Right hindlimb (tissue), 1 donor: ENCODE results near the gene IQCF2.
A peak's percentile ranks its signal among the peaks of the same experiment; 100 is the strongest.
"Not testable (repeated sequence)": the region's sequence is repeated elsewhere in the genome, so short reads cannot be mapped to it uniquely, and the experiment has no call there.

Experiments used
- DNase-seq: peaks from one replicate; pipeline ENCODE4 v3.0.0-alpha.2; 2018

The IQCF2 gene

GRCh38 chr3:51860703-51861665 is at the start of gene IQCF2:
TSS of gene IQCF2 (plus strand) at chr3:51861615. CDS start at chr3:51861667, 52 bp downstream.
- DNase-seq: no peak

- DNase-seq: peak; percentile 56
Measured at GRCh38 chr3:51813539-51813938, 47.9 kb upstream of the IQCF2 start.

DNA sequence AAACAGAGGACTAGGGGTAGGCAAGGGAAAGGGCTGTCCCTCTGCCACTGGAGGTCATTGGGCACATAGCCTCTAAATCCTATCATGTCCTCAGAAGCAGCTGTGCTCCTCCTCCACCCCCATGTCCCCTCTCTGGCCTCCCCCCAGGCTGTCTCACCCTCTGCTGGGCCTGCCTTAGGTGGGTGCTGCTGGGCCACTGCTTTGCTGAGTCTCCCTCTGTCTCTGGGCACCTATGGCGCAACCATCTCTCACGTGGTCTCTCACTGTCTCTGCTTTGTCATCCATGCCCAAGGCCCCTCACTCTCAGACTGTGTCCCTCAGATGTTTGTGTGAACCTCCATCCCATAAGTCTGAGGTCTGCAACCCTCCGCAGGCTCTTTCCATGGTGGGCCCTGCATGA is 47.4 kb upstream of the IQCF2 start:
- DNase-seq: no peak

DNA sequence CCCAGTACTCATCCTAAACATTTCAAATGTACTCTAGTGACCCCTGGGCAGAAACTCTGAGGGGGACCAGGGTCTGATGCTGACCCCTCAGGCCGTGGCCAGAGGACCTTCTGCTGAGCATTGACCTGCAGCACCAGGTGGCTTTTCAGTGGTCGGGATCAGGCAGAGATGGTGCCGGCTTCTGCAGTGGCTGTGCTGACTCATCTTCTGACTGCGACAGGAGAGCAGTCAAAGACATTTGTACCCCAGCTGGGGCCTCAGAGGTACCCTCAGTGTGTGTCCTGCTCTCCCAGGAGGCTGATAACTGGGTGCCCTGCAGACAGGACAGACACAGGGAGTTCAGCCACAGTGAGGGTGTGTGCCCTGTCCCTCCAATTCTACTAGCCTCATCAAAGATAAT is 45.8 kb upstream of the IQCF2 start:
- DNase-seq: no peak

GRCh38 chr3:51816723-51817122 is 44.7 kb upstream of the IQCF2 start:
- DNase-seq: no peak

- no peak for DNase-seq
Measured at GRCh38 chr3:51817375-51817774, 44.0 kb upstream of the IQCF2 start.

GRCh38 chr3:51819151-51819550 is 42.3 kb upstream of the IQCF2 start:
- DNase-seq: no peak

GRCh38 chr3:51819709-51820406 is 41.6 kb upstream of the IQCF2 start:
- no peak for DNase-seq

DNA sequence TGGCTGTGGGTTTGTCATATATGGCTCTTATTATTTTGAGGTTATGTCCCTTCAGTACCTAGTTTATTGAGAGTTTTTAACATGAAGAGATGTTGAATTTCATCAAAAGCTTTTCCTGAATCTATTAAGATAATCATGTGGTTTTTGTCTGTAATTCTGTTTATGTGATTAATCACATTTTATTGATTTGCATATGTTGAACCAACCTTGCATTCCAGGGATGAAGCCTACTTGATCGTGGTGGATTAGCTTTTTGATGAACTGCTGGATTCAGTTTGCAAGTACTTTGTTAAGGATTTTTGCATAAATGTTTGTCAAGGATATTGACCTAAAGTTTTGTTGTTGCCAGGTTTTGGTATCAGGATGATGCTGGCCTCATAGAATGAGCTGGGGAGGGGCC is 33.1 kb upstream of the IQCF2 start:
- no peak for DNase-seq

DNA sequence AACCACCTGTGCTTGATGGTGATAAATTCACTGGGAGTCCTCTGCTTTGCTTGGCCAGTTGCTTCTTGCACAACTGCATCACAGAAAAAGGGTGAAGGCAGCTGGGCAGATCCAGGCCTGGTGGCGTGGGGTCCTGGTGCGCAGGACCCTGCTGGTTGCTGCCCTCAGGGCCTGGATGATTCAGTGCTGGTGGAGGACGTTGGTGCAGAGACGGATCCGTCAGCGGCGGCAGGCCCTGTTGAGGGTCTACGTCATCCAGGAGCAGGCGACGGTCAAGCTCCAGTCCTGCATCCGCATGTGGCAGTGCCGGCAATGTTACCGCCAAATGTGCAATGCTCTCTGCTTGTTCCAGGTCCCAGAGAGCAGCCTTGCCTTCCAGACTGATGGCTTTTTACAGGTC is 31.1 kb upstream of the IQCF2 start:
- DNase-seq: no peak

- no peak for DNase-seq
Measured at GRCh38 chr3:51830836-51831385, 30.5 kb upstream of the IQCF2 start.

GRCh38 chr3:51836606-51837005 is 24.8 kb upstream of the IQCF2 start:
- DNase-seq: no peak

- DNase-seq: no peak
Measured at GRCh38 chr3:51845129-51845528, 16.3 kb upstream of the IQCF2 start.

DNA sequence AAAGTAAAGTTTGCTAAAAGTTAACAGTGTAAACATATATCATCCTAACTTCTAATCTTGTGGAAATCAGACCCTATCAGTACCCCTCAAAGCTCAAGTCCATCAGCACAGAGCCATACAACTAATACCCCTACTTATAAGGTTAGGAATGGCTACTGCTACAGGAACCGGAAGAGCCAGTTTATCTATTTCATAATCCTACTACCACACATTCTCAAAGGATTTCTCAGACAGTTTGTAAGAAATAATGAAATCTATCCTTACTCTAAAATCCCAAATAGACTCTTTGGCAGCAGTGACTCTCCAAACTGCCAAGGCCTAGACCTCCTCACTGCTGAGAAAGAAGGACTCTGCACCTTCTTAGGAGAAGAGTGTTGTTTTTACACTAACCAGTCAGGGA is 6.0 kb upstream of the IQCF2 start:
- DNase-seq: not testable (repeated sequence)

DNA sequence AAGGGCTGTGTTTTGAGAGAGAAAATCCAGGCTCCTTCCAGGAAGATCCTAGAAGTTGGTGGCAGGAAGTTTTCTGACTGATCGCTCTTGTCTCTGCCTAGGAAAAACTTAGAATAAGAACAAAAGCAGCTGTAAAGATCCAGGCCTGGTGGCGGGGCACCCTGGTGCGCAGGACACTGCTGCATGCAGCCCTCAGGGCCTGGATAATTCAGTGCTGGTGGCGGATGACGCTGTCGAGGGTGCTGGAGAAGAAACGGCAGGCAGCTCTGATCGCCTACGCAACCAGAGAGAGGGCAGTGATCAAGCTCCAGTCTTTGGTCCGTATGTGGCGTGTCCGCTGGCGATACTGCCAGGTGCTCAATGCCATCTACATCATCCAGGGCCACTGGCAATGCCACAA is 1.5 kb downstream of the IQCF2 start:
- no peak for DNase-seq

DNA sequence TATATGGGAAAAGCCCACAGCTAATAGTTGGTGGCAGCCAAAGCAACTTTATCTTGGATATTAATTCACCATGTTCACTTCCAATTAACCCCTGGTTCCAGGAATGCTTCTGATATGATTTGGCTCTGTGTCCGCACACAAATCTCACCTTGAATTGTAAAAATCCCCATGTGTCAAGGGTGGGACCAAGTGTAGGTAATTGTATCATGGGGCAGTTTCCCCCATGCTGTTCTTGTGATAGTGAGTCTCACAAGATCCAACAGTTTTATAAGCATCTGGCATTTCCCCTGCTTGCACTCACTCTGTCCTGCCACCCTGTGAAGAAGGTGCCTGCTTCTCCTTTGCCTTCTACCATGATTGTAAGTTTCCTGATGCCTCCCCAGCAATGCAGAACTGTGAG is 7.5 kb downstream of the IQCF2 start:
- not testable (repeated sequence) for DNase-seq

- no peak for DNase-seq
Measured at GRCh38 chr3:51869304-51869703, 7.9 kb downstream of the IQCF2 start.

DNA sequence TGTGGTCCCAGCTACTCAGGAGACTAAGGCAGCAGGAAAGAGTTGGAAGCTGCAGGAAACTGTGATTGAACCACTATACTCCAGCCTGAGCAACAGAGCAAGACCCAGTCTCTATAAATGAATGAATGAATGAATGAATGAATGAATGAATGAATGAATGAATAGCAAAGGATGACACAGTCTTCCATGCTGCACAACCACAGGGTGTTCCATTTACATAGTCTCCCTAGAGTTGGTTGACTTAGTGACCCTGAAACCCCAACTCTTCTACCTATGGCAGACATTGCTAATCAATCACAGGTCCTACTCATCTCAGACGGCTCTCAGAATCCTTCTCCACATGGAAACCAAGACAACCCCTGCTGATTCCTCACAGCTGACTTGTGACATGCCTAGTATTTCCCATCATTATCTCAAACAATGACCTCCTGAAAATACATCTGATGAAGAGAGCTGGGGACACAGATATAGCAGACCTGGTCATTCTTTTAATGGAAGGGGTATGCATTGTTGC is 11.9 kb downstream of the IQCF2 start:
- DNase-seq: no peak

DNA sequence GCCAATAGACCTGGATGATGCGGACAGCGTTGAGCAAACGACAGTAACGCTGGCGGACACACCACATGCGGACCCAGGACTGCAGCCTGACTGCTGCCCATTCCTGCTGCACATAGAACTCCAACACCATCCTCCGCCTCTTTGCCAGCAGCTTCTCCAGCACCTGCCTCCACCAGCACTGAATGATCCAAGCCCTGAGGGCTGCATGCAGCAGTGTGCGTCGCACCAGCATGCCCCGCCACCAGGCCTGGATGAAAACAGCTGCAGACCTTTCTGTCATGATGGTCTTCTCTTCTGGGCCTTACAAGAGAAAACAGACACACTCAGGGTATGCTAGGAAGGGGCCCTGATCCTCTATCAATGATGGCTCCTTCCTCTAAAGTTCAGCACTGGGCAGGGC is 12.5 kb downstream of the IQCF2 start:
- DNase-seq: no peak

DNA sequence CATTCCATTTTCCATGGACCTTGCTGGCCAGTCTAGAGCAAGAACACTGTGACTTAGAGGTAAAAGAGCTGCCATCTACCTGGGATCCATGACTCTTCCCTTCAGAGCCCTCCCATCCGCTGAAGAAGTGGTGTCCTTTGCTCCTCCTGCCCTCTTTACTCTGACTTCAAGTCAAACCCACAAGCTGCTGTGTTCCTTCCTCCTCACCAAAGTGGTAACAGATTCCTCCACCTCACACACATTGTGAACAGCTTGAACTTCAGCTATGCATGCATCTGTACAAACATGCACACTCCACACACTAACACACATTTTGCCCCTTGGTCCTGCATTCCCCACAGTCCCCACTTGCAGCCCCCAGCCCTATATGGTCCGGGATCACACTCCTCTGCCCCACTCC is 13.0 kb downstream of the IQCF2 start:
- DNase-seq: no peak

DNA sequence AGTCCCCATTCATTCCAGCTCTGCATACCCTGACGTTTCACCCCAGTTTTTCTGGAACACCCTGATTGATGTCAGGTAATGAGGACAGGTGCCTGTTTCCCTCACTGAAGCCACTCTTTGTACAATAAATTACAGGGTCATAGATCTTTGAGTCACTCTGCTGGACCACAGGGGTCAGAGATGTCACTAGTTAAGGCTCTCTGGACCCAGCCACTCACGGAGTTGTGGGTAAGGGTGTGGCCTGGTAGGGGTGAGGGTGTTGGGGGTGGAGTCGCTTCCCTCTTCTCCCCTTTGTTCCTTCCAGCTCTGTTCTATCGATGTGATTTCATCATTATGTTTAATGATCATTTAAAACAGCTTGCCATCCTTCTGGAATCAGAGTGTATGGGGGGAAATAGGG is 13.5 kb downstream of the IQCF2 start:
- no peak for DNase-seq

GRCh38 chr3:51875501-51875900 is 14.1 kb downstream of the IQCF2 start, which contains the start of gene IQCF5:
TSS of gene IQCF5 (minus strand) at chr3:51875601. CDS start at chr3:51875531, 70 bp downstream.
- DNase-seq: no peak

DNA sequence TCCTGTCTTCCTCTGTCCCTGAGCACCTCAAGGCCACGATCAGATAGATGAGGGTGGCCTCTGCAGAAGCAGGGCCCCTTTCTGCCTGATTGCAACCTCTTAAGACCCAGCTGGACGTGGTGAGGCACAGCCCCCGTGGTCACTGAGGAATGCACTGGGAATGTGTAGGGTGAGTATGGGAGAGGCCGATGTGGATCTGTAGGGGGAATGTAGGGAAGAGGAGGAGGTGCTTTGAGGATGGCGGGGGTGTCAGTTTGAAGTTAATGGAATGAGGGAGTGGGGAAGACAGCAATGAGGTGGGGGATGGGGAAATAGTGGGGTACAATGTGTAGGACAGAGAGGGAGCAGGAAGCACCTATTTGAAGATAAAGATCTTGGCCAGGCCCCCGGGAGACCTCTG is 14.8 kb downstream of the IQCF2 start:
- DNase-seq: no peak

- DNase-seq: no peak
Measured at GRCh38 chr3:51879937-51880336, 18.5 kb downstream of the IQCF2 start.
